Chondrocyte (in vitro differentiated cells): Measurements from ENCODE around the gene ZDHHC8. TPM values are rescaled to one million over a fixed set of nuclear protein-coding genes. Genes with fewer than 3 reads are reported as not detected.

ENCODE experiments used
- DNase-seq: peaks from one replicate; pipeline ENCODE4 v3.0.0; 2021; ENCODE audit warnings: mixed read lengths, low spot score
- H3K27ac Mint-ChIP-seq: one replicate; pipeline ENCODE4 v1.8.0; 2021; ENCODE audit warnings: mild to moderate bottlenecking, moderate library complexity, mixed read lengths; ENCODE audit not compliant: unreplicated experiment
- H3K27me3 Mint-ChIP-seq: 2 replicates; pipeline ENCODE4 v1.8.0; 2021; ENCODE audit warnings: low read depth, mixed read lengths
- H3K36me3 Mint-ChIP-seq: 2 replicates; pipeline ENCODE4 v1.8.0; 2021; ENCODE audit warnings: low read depth, mixed read lengths
- H3K4me1 Mint-ChIP-seq: 2 replicates; pipeline ENCODE4 v1.8.0; 2021; ENCODE audit warnings: low read depth, mild to moderate bottlenecking, mixed read lengths
- H3K4me3 Mint-ChIP-seq: one replicate; pipeline ENCODE4 v1.8.0; 2021; ENCODE audit warnings: mild to moderate bottlenecking, moderate library complexity, mixed read lengths; ENCODE audit not compliant: unreplicated experiment
- H3K9me3 Mint-ChIP-seq: 2 replicates; pipeline ENCODE4 v1.8.0; 2021; ENCODE audit warnings: low read depth, mixed read lengths
- total RNA-seq: library from RNA; stranded (reverse); gene quantifications from 3 replicates; pipeline ENCODE4 v1.2.1, GENCODE V29; 2021
- TF ChIP-seq, protein P1 (sequence below): fragments of 200-600 bp; sonication (generic); IDR thresholded peaks from 2 replicates; pipeline ENCODE4 v1.5.0; 2021; ENCODE audit warnings: antibody characterized with exemption, mild to moderate bottlenecking, moderate library complexity

The ZDHHC8 gene
- total RNA-seq, 1 donor from 2014 or later, result 95.2 TPM

DNA sequence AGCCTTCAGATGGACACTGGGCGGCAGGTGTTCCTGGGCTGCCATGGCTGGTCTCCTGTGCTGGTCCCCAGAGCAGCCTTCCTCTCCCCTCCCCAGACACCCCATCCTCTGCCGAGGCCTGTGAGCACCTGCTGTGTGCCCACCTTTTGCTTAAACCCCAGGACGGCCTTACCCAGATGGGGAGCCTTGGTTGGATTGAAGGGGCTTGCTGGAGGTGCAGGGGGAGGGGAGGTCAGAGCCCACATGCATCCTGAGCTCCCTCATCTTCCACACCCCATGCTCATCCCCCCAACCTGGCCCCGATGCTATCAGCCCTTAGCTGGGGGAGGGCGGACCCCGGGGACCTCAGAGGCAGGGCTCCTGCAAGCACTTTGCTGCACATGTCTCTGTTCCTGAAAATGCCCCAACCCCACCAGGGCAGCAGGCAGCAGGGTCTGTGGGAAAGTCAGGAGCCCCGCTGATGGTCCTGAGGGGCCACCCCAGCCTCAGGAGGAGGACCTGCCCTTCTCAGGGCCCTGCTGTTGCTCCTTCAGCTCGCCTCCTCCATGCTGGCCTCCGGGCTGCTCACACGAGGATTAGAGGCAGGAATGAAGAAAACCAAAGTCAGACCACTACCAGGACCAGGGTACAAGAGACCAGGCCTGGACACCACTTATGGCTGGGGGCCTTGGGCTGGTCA, 60.8 kb downstream of the ZDHHC8 start:
- H3K9me3 Mint-ChIP-seq, result no peaks in the 10 kb centered on the region
- H3K27ac Mint-ChIP-seq, result no peak overlapping the region
- H3K27me3 Mint-ChIP-seq, result peaks cover 3% of the 10 kb centered on the region
- no peaks in the 10 kb centered on the region for H3K4me1 Mint-ChIP-seq
- no peaks in the 10 kb centered on the region for H3K36me3 Mint-ChIP-seq
- no peak for DNase-seq
- H3K4me3 Mint-ChIP-seq, result no peak overlapping the region
- TF ChIP-seq, protein P1, sequence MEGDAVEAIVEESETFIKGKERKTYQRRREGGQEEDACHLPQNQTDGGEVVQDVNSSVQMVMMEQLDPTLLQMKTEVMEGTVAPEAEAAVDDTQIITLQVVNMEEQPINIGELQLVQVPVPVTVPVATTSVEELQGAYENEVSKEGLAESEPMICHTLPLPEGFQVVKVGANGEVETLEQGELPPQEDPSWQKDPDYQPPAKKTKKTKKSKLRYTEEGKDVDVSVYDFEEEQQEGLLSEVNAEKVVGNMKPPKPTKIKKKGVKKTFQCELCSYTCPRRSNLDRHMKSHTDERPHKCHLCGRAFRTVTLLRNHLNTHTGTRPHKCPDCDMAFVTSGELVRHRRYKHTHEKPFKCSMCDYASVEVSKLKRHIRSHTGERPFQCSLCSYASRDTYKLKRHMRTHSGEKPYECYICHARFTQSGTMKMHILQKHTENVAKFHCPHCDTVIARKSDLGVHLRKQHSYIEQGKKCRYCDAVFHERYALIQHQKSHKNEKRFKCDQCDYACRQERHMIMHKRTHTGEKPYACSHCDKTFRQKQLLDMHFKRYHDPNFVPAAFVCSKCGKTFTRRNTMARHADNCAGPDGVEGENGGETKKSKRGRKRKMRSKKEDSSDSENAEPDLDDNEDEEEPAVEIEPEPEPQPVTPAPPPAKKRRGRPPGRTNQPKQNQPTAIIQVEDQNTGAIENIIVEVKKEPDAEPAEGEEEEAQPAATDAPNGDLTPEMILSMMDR, result no peak

DNA sequence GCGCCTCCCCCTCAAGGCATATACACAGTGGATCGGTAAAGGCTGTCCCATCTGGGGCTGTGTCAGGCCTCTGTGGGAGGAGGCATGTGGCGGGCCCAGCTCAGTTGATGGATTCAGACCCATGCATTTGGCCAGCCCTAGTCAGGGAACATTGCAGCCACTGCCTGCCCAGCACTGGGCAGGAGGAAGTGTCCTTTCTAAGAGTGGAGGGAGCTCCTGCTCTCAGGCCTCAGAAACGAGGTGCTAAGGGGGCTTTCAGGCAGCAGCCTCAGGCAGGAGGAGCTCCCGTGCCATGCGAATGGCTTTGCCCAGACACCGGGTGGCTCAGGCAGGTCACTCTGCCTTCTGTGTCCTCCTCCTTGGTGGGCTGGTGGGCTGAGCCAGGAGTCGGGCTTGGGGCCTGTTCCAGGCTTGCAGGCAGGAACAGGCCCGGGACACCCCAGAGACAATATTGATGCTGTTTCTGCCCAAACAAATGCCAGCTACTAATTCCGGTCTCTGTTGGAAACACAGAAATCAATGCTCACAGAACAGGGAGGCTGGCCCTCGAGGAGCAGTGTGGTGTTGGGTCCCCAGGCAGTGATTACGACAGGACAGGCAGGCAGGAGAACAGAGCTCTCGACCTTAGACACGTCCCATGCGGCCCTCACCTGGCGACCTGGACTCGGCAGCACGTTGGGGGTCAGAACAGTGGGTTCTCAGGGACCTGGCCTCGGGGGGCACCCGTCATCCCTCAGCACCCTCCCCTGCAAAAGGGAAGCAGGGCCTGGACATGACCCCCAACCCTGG, 61.6 kb downstream of the ZDHHC8 start:
- no peaks in the 10 kb centered on the region for H3K4me1 Mint-ChIP-seq
- H3K36me3 Mint-ChIP-seq, result no peaks in the 10 kb centered on the region
- no peak overlapping the region for H3K27ac Mint-ChIP-seq
- H3K9me3 Mint-ChIP-seq, result no peaks in the 10 kb centered on the region
- H3K27me3 Mint-ChIP-seq, result peaks cover 3% of the 10 kb centered on the region
- no peak for DNase-seq
- TF ChIP-seq, protein P1, result no peak
- H3K4me3 Mint-ChIP-seq, result no peak overlapping the region

DNA sequence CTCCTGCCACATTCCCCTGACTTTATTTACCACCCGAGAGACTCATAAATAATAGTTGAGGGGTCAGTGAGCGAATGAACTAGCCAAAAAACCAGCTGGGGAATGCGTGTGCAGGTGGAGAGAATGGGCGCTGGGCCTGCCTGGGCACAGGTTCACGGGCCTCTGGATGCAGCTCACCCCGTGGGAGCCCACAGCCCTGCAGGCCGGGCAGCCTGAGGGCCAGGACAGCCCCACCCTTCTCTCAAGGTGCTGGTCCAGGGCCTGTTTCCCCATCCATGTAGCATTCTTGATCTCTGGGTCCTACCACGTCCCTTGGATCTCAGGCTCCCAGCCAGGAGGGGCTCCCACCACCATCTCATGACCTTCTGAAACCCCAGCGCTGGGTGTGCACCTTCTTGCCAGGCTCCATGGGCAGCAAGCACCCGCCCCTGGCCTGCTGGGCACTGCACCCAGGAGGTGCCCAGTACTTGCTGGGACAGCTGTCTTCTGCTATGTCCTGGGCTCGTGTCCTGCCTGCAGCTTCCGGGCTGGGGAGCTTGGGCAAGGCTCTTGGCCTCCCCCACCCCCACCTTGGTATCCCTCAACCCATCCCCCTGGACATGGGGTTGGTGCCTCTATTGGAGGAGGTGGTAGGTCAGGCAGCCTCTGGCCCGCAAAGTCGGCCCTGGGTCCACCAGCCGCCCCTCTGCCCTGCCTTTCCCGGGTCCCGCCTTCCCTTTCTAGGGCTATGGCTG, 62.3 kb downstream of the ZDHHC8 start:
- no peaks in the 10 kb centered on the region for H3K9me3 Mint-ChIP-seq
- H3K27ac Mint-ChIP-seq, result no peak overlapping the region
- no peaks in the 10 kb centered on the region for H3K36me3 Mint-ChIP-seq
- peaks cover 3% of the 10 kb centered on the region for H3K27me3 Mint-ChIP-seq
- TF ChIP-seq, protein P1, result no peak
- DNase-seq, result no peak
- no peak overlapping the region for H3K4me3 Mint-ChIP-seq
- H3K4me1 Mint-ChIP-seq, result no peaks in the 10 kb centered on the region

DNA sequence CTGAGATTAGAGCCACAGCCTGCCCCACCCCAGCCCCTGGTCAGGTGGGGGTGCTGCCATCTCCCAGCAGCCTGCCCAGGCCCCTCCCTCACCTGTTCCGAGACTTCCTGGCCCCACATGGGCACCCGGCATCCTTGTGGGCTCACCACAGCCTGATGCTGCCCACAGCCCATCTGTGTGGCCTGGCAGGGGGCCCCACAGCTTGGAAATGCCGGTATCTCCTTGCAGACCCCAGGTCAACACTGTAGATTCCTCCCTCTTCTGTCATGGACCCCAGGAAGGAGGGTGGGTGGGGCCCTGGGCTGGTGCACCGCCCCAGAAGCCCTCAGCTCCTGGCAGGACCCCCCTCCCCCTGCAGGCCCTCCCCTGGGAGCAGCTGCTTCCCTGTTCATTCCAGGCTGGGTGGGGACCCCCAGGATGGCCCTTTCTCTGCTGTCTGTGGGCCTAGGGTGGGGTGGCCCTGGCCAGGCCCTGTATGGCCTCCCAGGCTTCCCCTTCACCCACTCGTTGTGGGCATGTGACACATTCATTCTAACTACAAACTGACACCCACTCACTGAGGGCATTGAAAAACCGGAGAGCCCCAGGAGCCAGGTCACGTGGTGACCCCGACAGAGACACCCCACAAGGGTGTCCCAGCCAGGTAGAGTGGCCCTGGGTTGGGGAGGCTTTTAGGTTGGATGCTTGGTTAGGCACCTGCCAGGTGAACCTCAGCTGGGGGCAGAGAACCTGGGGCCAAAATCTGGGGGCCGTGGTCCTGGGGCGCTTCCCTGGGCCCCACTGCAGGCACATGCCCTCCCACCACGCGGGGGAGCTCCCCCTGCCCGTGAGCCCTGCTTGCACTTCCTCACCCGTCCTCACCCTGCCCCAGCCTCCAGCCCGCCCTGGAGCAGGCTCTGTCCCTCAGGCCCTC, 63.3 kb downstream of the ZDHHC8 start:
- DNase-seq, result no peak
- H3K9me3 Mint-ChIP-seq, result no peaks in the 10 kb centered on the region
- no peaks in the 10 kb centered on the region for H3K4me1 Mint-ChIP-seq
- no peak overlapping the region for H3K4me3 Mint-ChIP-seq
- TF ChIP-seq, protein P1, result no peak
- H3K27ac Mint-ChIP-seq, result no peak overlapping the region
- H3K27me3 Mint-ChIP-seq, result peaks cover 3% of the 10 kb centered on the region
- no peaks in the 10 kb centered on the region for H3K36me3 Mint-ChIP-seq
